Osteocyte (in vitro differentiated cells): ENCODE results near the gene BCR. TPM values are rescaled to one million over a fixed set of nuclear protein-coding genes. Genes with fewer than 3 reads are reported as not detected.
A peak's percentile ranks its signal among the peaks of the same experiment; 100 is the strongest.

Experiments
- DNase-seq: peaks from one replicate; pipeline ENCODE4 v3.0.0; 2021; ENCODE audit warnings: mixed read lengths; ENCODE audit not compliant: unreplicated experiment; ENCODE audit errors: extremely low spot score
- H3K27ac Mint-ChIP-seq: one replicate; pipeline ENCODE4 v1.8.0; 2021; ENCODE audit warnings: mild to moderate bottlenecking, mixed read lengths; ENCODE audit not compliant: unreplicated experiment
- H3K27me3 Mint-ChIP-seq: one replicate; pipeline ENCODE4 v1.8.0; 2021; ENCODE audit warnings: mixed read lengths; ENCODE audit not compliant: unreplicated experiment
- H3K36me3 Mint-ChIP-seq: one replicate; pipeline ENCODE4 v1.8.0; 2021; ENCODE audit warnings: mixed read lengths; ENCODE audit not compliant: unreplicated experiment
- H3K4me1 Mint-ChIP-seq: one replicate; pipeline ENCODE4 v1.8.0; 2021; ENCODE audit warnings: mixed read lengths; ENCODE audit not compliant: unreplicated experiment
- H3K4me3 Mint-ChIP-seq: one replicate; pipeline ENCODE4 v1.8.0; 2021; ENCODE audit warnings: mild to moderate bottlenecking, moderate library complexity, mixed read lengths; ENCODE audit not compliant: unreplicated experiment
- H3K9me3 Mint-ChIP-seq: one replicate; pipeline ENCODE4 v1.8.0; 2021; ENCODE audit warnings: mixed read lengths; ENCODE audit not compliant: unreplicated experiment
- total RNA-seq: library from RNA; stranded (reverse); gene quantifications from 2 replicates; pipeline ENCODE4 v1.2.1, GENCODE V29; 2021
- TF ChIP-seq, protein P1 (sequence below): fragments of 200-600 bp; sonication (generic); IDR thresholded peaks from 2 replicates; pipeline ENCODE4 v1.5.0; 2021; ENCODE audit warnings: antibody characterized with exemption, mild to moderate bottlenecking, moderate library complexity

The BCR gene
- total RNA-seq, 1 donor from 2014 or later: 35.3 TPM

DNA sequence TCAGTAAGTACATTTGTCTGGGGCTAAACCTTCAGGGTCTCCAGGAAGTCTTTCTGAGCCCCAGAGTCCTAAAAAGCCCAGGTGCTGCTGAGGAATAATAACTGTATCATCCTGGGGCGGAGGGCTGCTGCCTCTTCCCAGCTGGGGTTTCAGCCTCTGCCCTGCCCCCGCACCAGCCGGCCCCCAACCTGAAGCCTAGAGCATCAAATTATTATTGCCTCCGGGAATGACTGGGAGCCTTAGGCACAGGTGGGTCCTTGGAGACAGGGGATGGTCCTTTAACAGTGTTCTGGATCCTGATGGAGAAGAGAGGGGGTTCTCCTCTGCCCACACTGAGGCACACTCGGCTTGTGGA lies 64.4 kb downstream of the BCR start:
- TF ChIP-seq, protein P1, sequence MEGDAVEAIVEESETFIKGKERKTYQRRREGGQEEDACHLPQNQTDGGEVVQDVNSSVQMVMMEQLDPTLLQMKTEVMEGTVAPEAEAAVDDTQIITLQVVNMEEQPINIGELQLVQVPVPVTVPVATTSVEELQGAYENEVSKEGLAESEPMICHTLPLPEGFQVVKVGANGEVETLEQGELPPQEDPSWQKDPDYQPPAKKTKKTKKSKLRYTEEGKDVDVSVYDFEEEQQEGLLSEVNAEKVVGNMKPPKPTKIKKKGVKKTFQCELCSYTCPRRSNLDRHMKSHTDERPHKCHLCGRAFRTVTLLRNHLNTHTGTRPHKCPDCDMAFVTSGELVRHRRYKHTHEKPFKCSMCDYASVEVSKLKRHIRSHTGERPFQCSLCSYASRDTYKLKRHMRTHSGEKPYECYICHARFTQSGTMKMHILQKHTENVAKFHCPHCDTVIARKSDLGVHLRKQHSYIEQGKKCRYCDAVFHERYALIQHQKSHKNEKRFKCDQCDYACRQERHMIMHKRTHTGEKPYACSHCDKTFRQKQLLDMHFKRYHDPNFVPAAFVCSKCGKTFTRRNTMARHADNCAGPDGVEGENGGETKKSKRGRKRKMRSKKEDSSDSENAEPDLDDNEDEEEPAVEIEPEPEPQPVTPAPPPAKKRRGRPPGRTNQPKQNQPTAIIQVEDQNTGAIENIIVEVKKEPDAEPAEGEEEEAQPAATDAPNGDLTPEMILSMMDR: no peak
- no peak overlapping the region for H3K4me3 Mint-ChIP-seq
- H3K4me1 Mint-ChIP-seq: peaks cover 50% of the 10 kb centered on the region
- H3K27ac Mint-ChIP-seq: no peak overlapping the region
- H3K9me3 Mint-ChIP-seq: no peaks in the 10 kb centered on the region
- no peak for DNase-seq
- H3K36me3 Mint-ChIP-seq: no peaks in the 10 kb centered on the region
- H3K27me3 Mint-ChIP-seq: no peaks in the 10 kb centered on the region

DNA sequence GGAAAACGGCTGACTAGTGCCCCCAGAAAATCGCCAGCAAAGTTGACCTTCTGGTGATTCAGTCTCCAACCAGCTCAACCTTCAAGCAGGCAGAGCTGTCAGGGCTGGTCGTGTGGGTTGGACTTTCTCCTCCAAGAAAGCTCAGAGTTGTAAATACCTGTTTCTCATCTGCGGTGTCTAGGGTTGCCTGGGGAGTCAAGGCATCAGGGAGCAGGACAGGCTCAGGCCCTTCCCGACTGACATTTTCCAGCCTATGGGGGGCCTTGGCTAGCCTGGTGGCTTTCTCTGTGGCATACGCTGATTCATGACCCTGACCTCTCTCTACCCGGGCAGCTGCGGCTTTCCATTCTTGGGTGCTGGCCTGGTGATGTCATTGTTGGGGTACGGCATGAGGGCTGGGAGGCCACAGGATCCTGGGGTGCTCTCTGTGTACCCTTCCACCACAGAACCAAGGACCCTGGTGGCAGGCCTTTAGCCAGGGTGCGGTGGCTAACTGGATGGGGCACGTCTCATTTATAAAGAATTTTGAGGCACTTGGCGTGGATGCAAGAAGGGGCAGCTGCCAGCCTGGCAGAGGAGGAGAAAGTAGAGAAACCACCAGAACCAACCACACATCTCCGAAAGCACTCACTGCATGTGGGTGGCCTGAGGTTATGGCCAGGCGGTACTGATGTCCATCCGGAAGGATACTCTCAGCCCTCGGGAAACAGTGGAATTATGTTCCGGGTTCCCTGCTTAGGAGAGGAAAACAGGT lies 64.9 kb downstream of the BCR start:
- H3K27ac Mint-ChIP-seq: no peak overlapping the region
- DNase-seq: no peak
- no peak overlapping the region for H3K4me3 Mint-ChIP-seq
- peaks cover 50% of the 10 kb centered on the region for H3K4me1 Mint-ChIP-seq
- H3K9me3 Mint-ChIP-seq: no peaks in the 10 kb centered on the region
- no peaks in the 10 kb centered on the region for H3K27me3 Mint-ChIP-seq
- TF ChIP-seq, protein P1: no peak
- H3K36me3 Mint-ChIP-seq: no peaks in the 10 kb centered on the region

DNA sequence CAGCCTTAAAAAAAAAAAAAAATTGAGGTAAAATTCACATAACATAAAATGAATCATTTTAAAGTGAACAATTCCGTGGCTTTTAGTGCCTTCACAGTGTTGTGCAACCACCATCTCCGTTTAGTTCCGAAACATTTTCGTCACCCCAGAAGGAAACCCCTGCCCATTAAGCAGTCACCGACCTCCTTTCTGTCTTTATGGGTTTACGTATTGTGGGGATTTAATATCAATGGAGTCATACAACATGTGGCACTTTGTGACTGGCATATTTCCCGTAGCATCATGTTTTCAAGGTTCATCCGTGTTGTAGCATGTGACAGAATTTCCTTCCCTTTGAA lies 65.5 kb downstream of the BCR start:
- no peak overlapping the region for H3K27ac Mint-ChIP-seq

DNA sequence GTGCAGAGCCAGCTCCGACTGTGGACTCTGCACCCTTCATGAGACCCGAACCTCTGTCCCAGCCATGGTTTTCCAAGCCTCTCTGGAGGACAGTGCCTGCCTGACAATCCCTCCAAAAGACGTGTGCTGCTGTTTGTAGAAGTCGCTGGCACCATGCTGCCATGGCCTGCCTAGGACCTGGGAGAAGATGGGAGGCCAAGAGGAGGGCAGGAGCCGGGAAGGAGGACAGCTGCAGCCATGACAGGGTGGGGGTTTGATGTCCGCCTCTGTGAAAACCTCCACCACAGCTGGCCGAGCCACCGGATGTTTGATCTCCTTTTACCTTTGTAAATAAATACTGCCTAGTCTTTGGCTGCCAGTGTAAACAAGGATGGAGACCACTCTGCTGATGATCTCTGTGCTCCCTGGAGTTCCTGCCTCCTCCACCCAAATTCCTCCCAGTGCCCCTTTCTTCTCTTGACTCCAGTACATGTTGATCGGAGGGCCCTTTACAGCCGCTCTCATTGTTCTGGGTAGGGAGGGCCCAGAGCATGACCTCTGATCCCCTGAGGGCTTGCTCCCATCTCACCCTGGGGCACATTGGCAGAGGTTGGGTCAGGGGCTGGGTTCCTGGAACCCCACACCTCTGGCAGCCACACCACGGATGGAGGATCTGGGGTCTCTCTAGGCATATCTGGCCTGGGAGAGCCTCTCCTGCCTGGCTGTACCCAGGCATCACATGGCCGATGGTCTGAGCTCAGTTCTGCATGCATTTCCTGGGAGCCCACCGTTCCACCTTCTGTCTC lies 66.9 kb downstream of the BCR start:
- Mint-ChIP-seq H3K4me1 (peaks cover 38% of the 10 kb centered on the region), H3K9me3 (no peaks in the 10 kb centered on the region), H3K4me3 (no peak overlapping the region), H3K27me3 (no peaks in the 10 kb centered on the region), H3K36me3 (no peaks in the 10 kb centered on the region), H3K27ac (no peak overlapping the region)
- TF ChIP-seq, protein P1: no peak
- no peak for DNase-seq

More for the DNA sequence above, 65.5 kb downstream of the BCR start:
- Mint-ChIP-seq H3K4me3 (no peak overlapping the region), H3K9me3 (no peaks in the 10 kb centered on the region), H3K27me3 (no peaks in the 10 kb centered on the region), H3K4me1 (peaks cover 48% of the 10 kb centered on the region), H3K36me3 (no peaks in the 10 kb centered on the region)
- TF ChIP-seq, protein P1: no peak
- no peak for DNase-seq

DNA sequence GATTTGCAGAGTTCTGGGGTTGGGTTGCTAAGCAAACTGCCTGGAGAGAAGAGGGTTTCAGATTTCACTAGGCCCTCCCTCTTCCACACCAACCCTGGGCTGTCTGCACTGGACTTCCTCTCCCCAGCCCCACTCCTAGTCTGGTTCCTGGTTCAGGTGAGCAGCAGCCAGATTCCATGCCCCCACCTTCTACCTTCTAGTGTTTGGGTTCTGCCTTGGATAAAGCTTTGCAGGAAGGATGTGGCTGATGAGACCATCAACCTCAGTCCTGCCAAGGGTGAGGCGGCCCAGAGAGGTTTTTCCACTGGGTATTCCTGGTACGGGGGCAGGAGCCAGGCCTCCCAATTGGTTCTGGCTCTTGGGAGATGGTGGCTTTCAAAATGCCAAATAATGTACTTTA lies 68.3 kb downstream of the BCR start:
- DNase-seq: no peak
- Mint-ChIP-seq H3K4me3 (no peak overlapping the region), H3K27me3 (no peaks in the 10 kb centered on the region), H3K9me3 (no peaks in the 10 kb centered on the region), H3K4me1 (peaks cover 24% of the 10 kb centered on the region), H3K27ac (peak overlapping the region; percentile 58), H3K36me3 (peaks cover under 1% of the 10 kb centered on the region)
- TF ChIP-seq, protein P1: no peak
